ENCODE results near the gene ALG14. TPM values are rescaled to one million over a fixed set of nuclear protein-coding genes. Genes with fewer than 3 reads are reported as not detected.

ALG14 gene
- total and polyA plus RNA-seq, 7 experiments from 2014 or later: 1.1 to 3.2 (median 1.7) TPM

- CTCF ChIA-PET: interaction anchor here (0.6 kb wide), 1 partner anchor 66 kb away, joined by 3 read pairs; no protein-coding TSS in a partner anchor
- H3K27me3 Mint-ChIP-seq: peaks cover 18 to 61% (median 26%) of the 10 kb centered on the region in 5 donors
Observed at GRCh38 chr1:94925561-94926125, 147.1 kb downstream of the ALG14 start.

GRCh38 chr1:94925004-94925403 is 147.7 kb downstream of the ALG14 start:
- Histone ChIP-seq H3K27ac (ENCODE audit: low read depth, low read length) (no peak overlapping the region), H3K27me3 (ENCODE audit: control insufficient read depth in 2 of 2, insufficient read depth in 2 of 2, low read length in 2 of 2) (no peaks in the 10 kb centered on the region), H3K4me1 (ENCODE audit: control insufficient read depth in 2 of 2, insufficient read depth in 2 of 2, low read length in 2 of 2) (no peaks in the 10 kb centered on the region), H3K9me3 (ENCODE audit: control insufficient read depth in 2 of 3, low read length in 3 of 3) (no peaks in the 10 kb centered on the region), H3K36me3 (ENCODE audit: control insufficient read depth in 2 of 3, insufficient read depth in 3 of 3, low read length in 3 of 3) (no peaks in the 10 kb centered on the region), H3K4me3 (ENCODE audit: low read length) (no peak overlapping the region)
- Mint-ChIP-seq H3K4me1 (peaks cover 12 to 38% (median 34%) of the 10 kb centered on the region in 7 donors), H3K27ac (peak overlapping the region in 1 of 9 donors; percentile 31), H3K27me3 (peaks cover 18 to 54% (median 26%) of the 10 kb centered on the region in 5 donors), H3K4me3 (peak overlapping the region; percentile 6 to 97 (median 92)), H3K36me3 (peaks cover 0 to 4% (median 0%) of the 10 kb centered on the region in 5 donors), H3K9me3 (no peaks in the 10 kb centered on the region)
- ATAC-seq (no peak), DNase-seq (no peak)
- ChIA-PET POLR2A (no interaction called here), CTCF (interaction anchor here (0.6 to 1.4 kb wide), 2 partner anchors 10 to 67 kb away, joined by 3 read pairs; no protein-coding TSS in a partner anchor)
- intact Hi-C loops (cut with micrococcal nuclease): loop anchor here in 1 of 2 donors (10.0 kb wide), 1 partner anchor 70 kb away; no protein-coding TSS in a partner anchor

More at GRCh38 chr1:94925561-94926125, 147.1 kb downstream of the ALG14 start:
- POLR2A ChIA-PET: no interaction called here
- DNase-seq (peak in 1 of 9 donors; percentile 2), ATAC-seq (no peak)
- peak overlapping the region; percentile 39 for H3K4me3 ChIP-seq (ENCODE audit: low read length)
- no peaks in the 10 kb centered on the region for H3K9me3 Mint-ChIP-seq
- peak overlapping the region; percentile 87 to 97 (median 92) for H3K4me3 Mint-ChIP-seq
- H3K36me3 ChIP-seq (ENCODE audit: control insufficient read depth in 2 of 3, insufficient read depth in 3 of 3, low read length in 3 of 3): no peaks in the 10 kb centered on the region
- peaks cover 0 to 4% (median 0%) of the 10 kb centered on the region in 5 donors for H3K36me3 Mint-ChIP-seq
- peak overlapping the region in 8 of 9 donors; percentile 24 to 75 (median 53) for H3K27ac Mint-ChIP-seq
- no peaks in the 10 kb centered on the region for H3K9me3 ChIP-seq (ENCODE audit: control insufficient read depth in 2 of 3, low read length in 3 of 3)
- peaks cover 12 to 38% (median 34%) of the 10 kb centered on the region in 7 donors for H3K4me1 Mint-ChIP-seq
- no peaks in the 10 kb centered on the region for H3K27me3 ChIP-seq (ENCODE audit: control insufficient read depth in 2 of 2, insufficient read depth in 2 of 2, low read length in 2 of 2)
- intact Hi-C loops (cut with micrococcal nuclease): loop anchor here (1.0 to 10.0 kb wide), 7 partner anchors 37 to 1079 kb away; partner anchors contain the start of gene ALG14 (in 1 of the 2)
- H3K27ac ChIP-seq (ENCODE audit: low read depth, low read length): peak overlapping the region; percentile 63
- H3K4me1 ChIP-seq (ENCODE audit: control insufficient read depth in 2 of 2, insufficient read depth in 2 of 2, low read length in 2 of 2): no peaks in the 10 kb centered on the region

Other genes with a start within 250 kb of the ALG14 start
- 10 to 100 TPM in 2 of 5 experiments, 1 to 10 TPM in 3; 4.4 to 14.9 (median 7.4) TPM for gene CNN3, start 145.8 kb downstream of the ALG14 start, total RNA-seq
- 10 to 100 TPM; 12.9 to 18.2 TPM for gene CNN3, start 145.8 kb downstream of the ALG14 start, polyA plus RNA-seq
- not detected for gene TLCD4, start 44.4 kb upstream of the ALG14 start, total RNA-seq
- not detected for gene TLCD4, start 44.4 kb upstream of the ALG14 start, polyA plus RNA-seq
- 10 to 100 TPM in 4 of 5 experiments, 1 to 10 TPM in 1; 9.1 to 27.9 (median 20.0) TPM for gene RWDD3, start 161.3 kb upstream of the ALG14 start, total RNA-seq
- gene RWDD3, start 161.3 kb upstream of the ALG14 start, polyA plus RNA-seq: 10 to 100 TPM; 31.0 to 48.9 TPM

Measured in naive thymus-derived CD4-positive, alpha-beta T cell (primary cell).